ENCODE measurements around the gene MRPL36. TPM values are rescaled to one million over a fixed set of nuclear protein-coding genes. Genes with fewer than 3 reads are reported as not detected.

The MRPL36 gene
- total and polyA plus RNA-seq, 9 of the 15 experiments (the other 6 are each of a cell fraction or from before 2014, with no cell fraction given): 78.3 to 557 (median 124) TPM

DNA sequence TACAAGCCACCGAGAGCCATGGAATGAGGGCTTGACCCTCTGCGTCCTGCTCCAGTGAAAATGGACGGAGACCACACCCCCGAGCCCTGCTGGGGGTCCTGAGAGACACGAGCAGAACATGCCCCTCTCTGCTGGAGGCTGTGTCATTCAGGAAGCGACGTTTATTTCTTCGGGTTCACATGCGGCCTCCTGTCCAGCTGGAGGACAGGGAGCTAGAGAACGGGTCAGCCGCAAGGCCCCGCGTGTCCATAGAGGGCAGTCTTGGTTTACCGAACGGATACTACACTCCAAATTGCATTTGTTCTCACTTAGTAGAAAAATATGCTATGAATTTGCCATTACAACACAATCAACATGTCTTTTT lies 36.1 kb downstream of the MRPL36 start (continued):
- TF ChIP-seq TEAD2 (tag; IDR thresholded peaks at IDR 0.05) (no peak), RBM34 (IDR thresholded peaks at IDR 0.05; ENCODE audit: borderline replicate concordance, insufficient read depth, low read length) (no peak), TRIM28 (IDR thresholded peaks at IDR 0.05) (no peak), MEF2A (IDR thresholded peaks at IDR 0.05; ENCODE audit: control insufficient read depth, low read depth, low read length) (no peak), ZNF707 (CRISPR knock-in tag; conservative IDR thresholded peaks at IDR 0.05) (no peak), NR4A1 (CRISPR knock-in tag; IDR thresholded peaks at IDR 0.05) (no peak), NR4A1 (tag; IDR thresholded peaks at IDR 0.05) (no peak), CHD1 (IDR thresholded peaks at IDR 0.05; ENCODE audit: low read length) (no peak), SNRNP70 (optimal IDR thresholded peaks at IDR 0.05; ENCODE audit: low read depth, low read length) (no peak)
- TF ChIP-seq, protein P1, sequence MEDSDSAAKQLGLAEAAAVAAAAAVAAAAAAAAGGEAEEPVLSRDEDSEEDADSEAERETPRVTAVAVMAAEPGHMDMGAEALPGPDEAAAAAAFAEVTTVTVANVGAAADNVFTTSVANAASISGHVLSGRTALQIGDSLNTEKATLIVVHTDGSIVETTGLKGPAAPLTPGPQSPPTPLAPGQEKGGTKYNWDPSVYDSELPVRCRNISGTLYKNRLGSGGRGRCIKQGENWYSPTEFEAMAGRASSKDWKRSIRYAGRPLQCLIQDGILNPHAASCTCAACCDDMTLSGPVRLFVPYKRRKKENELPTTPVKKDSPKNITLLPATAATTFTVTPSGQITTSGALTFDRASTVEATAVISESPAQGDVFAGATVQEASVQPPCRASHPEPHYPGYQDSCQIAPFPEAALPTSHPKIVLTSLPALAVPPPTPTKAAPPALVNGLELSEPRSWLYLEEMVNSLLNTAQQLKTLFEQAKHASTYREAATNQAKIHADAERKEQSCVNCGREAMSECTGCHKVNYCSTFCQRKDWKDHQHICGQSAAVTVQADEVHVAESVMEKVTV (CRISPR knock-in tag; IDR thresholded peaks at IDR 0.05): 0 out of 2 replicates have a peak, but pooled peaks have one; percentile 20
- TF ChIP-seq, protein P2, sequence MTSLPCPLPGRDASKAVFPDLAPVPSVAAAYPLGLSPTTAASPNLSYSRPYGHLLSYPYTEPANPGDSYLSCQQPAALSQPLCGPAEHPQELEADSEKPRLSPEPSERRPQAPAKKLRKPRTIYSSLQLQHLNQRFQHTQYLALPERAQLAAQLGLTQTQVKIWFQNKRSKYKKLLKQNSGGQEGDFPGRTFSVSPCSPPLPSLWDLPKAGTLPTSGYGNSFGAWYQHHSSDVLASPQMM (CRISPR knock-in tag; IDR thresholded peaks at IDR 0.05): no peak
- TF ChIP-seq, protein P3, sequence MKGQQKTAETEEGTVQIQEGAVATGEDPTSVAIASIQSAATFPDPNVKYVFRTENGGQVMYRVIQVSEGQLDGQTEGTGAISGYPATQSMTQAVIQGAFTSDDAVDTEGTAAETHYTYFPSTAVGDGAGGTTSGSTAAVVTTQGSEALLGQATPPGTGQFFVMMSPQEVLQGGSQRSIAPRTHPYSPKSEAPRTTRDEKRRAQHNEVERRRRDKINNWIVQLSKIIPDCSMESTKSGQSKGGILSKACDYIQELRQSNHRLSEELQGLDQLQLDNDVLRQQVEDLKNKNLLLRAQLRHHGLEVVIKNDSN (CRISPR knock-in tag; IDR thresholded peaks at IDR 0.05): no peak
- TF ChIP-seq, protein P4, sequence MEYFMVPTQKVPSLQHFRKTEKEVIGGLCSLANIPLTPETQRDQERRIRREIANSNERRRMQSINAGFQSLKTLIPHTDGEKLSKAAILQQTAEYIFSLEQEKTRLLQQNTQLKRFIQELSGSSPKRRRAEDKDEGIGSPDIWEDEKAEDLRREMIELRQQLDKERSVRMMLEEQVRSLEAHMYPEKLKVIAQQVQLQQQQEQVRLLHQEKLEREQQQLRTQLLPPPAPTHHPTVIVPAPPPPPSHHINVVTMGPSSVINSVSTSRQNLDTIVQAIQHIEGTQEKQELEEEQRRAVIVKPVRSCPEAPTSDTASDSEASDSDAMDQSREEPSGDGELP (CRISPR knock-in tag; IDR thresholded peaks at IDR 0.05; ENCODE audit: borderline replicate concordance): peak; percentile 53; the same call in 1 of the 2 replicates

Data from K562 (cell line).